Skin epidermis (tissue), 12 donors: ENCODE measurements around the gene SLC41A3.
"Not testable (repeated sequence)": the region's sequence is repeated elsewhere in the genome, so short reads cannot be mapped to it uniquely, and the experiment has no call there.

ENCODE experiments used
- H3K27ac ChIP-seq, 21 experiments: fragments of 200-600 bp; sonication (generic) in 11 of 21; one replicate each; pipeline ENCODE4 v1.5.0; 2020; ENCODE audit warnings: mild to moderate bottlenecking in 3 of 21, inconsistent platforms in 2 of 21, moderate library complexity in 2 of 21
- H3K4me3 ChIP-seq, 7 experiments: fragments of 200-600 bp; sonication (generic) in 2 of 7; one replicate each; pipeline ENCODE4 v1.5.0; 2020; ENCODE audit warnings: inconsistent platforms in 2 of 7, mild to moderate bottlenecking in 2 of 7, moderate library complexity in 1 of 7

SLC41A3 gene

GRCh38 chr3:125971997-125972944 is 111.7 kb downstream of the SLC41A3 start:
- H3K4me3 ChIP-seq, result peak overlapping the region in 1 of 7 experiments; percentile 14
- not testable (repeated sequence) for H3K27ac ChIP-seq

GRCh38 chr3:125968701-125969592 is 115.0 kb downstream of the SLC41A3 start, which contains the start of gene ROPN1B:
Gene ROPN1B (plus strand): TSS chr3:125969178. CDS start chr3:125972055, 2,877 bp downstream.
- not testable (repeated sequence) for H3K4me3 ChIP-seq, H3K27ac ChIP-seq

GRCh38 chr3:125968121-125968520 is 115.8 kb downstream of the SLC41A3 start:
- H3K27ac ChIP-seq, H3K4me3 ChIP-seq: not testable (repeated sequence)

- Histone ChIP-seq H3K4me3 (no peak overlapping the region), H3K27ac (no peak overlapping the region)
Measured at GRCh38 chr3:125967156-125967555, 116.8 kb downstream of the SLC41A3 start.

GRCh38 chr3:125965505-125965904 is 118.4 kb downstream of the SLC41A3 start:
- Histone ChIP-seq H3K4me3 (no peak overlapping the region), H3K27ac (no peak overlapping the region)

- H3K27ac ChIP-seq, H3K4me3 ChIP-seq: not testable (repeated sequence)
Measured at GRCh38 chr3:125963834-125964233, 120.1 kb downstream of the SLC41A3 start.

GRCh38 chr3:125961289-125961589 is 122.7 kb downstream of the SLC41A3 start:
- H3K27ac ChIP-seq, result no peak overlapping the region
- no peak overlapping the region for H3K4me3 ChIP-seq

- Histone ChIP-seq H3K27ac (no peak overlapping the region), H3K4me3 (no peak overlapping the region)
Measured at GRCh38 chr3:125960456-125961288, 123.3 kb downstream of the SLC41A3 start.

GRCh38 chr3:125960066-125960424 is 123.9 kb downstream of the SLC41A3 start:
- no peak overlapping the region for H3K4me3 ChIP-seq
- no peak overlapping the region for H3K27ac ChIP-seq

- no peak overlapping the region for H3K27ac ChIP-seq
- H3K4me3 ChIP-seq, result no peak overlapping the region
Measured at GRCh38 chr3:125959317-125960065, 124.4 kb downstream of the SLC41A3 start.

- Histone ChIP-seq H3K27ac (no peak overlapping the region), H3K4me3 (peak overlapping the region in 1 of 7 experiments; percentile 26)
Measured at GRCh38 chr3:125958511-125959316, 125.2 kb downstream of the SLC41A3 start.

GRCh38 chr3:125957674-125958510 is 126.0 kb downstream of the SLC41A3 start:
- H3K4me3 ChIP-seq, result peak overlapping the region in 1 of 7 experiments; percentile 26
- H3K27ac ChIP-seq, result no peak overlapping the region

GRCh38 chr3:125957020-125957419 is 126.9 kb downstream of the SLC41A3 start:
- H3K27ac ChIP-seq, H3K4me3 ChIP-seq: not testable (repeated sequence)
